KBM-7 (cell line): ENCODE data around the gene SPINK13.
"Not testable (repeated sequence)": the region's sequence is repeated elsewhere in the genome, so short reads cannot be mapped to it uniquely, and the experiment has no call there.

Experiments
- DNase-seq: peaks from one replicate; pipeline ENCODE4 v3.0.0-alpha.2; 2015
- in situ Hi-C: fragments of 300-500 bp; cut with MboI; formaldehyde crosslinking; loops from 2 replicates; pipeline ENCODE4 v1.14.3; 2020; ENCODE audit warnings: low sequenced_read_pairs, low pct_unique_long_range_greater_than_20kb, mixed read lengths

Gene SPINK13, protein sequence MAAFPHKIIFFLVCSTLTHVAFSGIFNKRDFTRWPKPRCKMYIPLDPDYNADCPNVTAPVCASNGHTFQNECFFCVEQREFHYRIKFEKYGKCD

DNA sequence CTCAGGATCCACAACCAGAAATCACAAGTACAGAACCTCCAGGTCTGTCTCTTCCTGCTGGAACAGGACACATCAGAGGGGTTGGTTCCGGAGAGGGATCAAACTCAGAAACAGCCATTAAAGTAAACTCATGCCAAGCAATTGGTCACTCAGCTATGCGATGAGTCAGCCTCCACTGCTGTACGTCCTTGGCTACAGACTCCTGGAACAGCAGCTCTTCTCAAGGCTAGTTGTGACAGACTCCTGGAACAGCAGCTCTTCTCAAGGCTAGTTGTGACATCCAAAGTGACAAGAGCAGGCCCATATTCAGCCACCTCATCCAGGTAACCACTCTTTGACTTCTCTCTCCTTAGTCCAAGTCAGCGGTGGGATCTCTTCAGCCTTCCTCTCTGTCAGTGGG, at the start of gene SPINK13:
Gene SPINK13 (plus strand): TSS at position 229 of the 400 bp plus-strand sequence. CDS start 1,279 bp downstream, outside the sequence.
- in situ Hi-C loops: no loop called here
- DNase-seq: no peak

DNA sequence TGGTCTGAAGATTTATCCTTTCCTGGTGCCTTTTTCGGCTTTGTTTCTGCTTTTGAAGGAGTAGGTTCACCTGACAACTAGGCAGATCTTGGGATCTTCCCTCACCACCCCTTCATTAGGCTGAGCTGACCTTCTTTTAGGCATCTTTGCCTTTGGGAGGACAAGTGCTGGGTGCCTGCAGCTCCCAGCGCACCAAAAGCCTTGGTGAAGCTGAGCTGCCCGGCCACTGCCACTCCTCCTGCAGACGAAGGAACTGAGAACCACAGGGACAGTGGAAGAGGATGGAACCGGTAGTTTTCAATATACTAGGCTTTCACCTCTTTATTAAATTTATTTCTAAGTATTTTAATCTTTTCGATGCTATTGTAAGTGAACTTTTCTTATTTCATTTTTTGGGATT, 47.1 kb upstream of the SPINK13 start:
- in situ Hi-C loops: no loop called here
- no peak for DNase-seq

DNA sequence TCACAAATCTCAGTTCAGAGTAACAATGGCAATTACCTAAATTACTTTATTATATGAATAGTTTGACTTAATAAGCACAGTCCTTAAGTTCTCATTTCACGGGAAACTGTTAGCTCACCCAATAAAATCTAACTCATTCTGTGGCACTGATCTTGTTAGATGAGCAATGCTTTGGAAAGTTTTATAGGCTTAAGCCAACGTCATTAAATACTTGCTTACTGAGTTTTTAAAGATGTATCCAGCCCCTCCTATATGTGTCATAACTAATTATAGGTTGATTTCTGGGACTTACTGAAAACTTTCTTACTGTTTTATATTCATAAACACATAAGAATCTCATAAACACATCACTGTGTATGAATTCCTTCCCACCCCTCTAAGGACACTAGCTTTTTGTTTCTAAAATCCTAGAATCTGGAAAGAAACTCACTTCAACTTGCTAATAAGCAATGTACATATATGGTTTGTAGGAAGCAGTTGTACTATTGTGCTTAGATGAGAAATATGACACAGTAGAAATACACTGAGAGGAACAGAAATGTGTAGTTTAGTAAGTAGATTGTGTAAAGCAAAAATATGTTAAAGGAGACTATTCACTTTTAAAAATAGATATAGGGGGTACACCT, 44.4 kb upstream of the SPINK13 start:
- no peak for DNase-seq
- in situ Hi-C loops: no loop called here

DNA sequence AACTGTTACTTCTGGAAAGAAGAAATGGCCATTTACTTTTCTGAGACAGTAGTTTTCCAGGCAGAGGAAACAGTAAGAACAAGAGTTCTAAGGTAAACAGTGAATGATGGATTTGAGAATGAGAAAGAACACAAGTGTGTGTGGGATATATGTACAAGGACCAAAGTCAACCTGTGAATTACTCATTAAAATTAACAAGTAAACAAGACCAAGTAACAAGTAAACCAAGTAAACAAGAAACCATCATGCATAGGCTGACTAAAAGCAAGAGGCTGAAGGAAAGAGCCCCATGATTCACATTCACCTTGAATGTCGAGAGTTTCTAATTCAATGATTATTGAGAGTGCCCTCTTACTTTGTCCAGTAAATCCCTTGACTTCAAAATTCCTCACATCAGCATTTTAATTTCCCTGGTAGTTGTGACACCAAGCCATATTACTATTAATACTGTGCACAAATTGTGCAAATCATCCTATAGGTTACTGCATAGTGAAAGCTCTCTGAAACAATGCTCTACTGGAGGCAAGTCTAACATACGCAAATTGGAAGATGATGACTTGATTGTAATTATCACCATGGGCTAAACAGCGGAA, 40.1 kb upstream of the SPINK13 start:
- in situ Hi-C loops: no loop called here
- no peak for DNase-seq

DNA sequence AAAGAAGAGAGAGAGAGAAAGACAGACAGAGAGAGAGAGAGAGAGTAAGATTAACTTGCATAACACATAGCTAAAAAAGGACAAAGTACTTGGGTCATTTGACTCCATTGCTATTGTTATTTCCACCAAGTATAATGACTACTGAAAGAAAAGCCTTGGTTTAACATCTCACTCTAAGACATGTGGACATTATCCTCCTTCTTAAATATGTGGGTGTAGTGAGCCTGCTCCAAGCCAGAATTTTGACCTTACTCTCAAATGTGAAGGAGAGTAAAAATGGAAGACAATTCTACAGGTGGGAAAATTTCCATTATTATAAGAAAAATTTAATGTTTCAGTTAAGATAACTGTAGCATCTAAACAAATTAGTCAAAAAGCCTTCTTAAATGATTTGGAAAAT, 38.8 kb upstream of the SPINK13 start:
- DNase-seq: no peak
- in situ Hi-C loops: no loop called here

DNA sequence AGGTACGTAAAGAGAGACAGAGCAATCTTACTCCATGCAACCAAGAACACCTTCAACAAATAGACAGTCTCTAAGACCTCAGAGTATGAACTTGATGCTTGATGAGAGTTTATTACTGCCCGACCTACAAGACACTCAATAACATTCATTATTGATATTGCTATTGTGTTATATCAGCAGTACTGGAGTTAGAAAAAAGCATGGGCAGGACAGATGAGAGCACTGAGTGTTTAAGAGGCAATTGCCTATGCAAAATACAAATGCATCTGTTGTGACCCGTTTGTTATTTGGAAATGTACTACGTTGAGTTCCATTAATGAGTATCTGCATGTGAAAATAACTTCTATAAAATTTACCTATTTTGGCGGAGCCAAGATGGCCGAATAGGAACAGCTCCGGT, 38.4 kb upstream of the SPINK13 start:
- DNase-seq: no peak
- in situ Hi-C loops: no loop called here

DNA sequence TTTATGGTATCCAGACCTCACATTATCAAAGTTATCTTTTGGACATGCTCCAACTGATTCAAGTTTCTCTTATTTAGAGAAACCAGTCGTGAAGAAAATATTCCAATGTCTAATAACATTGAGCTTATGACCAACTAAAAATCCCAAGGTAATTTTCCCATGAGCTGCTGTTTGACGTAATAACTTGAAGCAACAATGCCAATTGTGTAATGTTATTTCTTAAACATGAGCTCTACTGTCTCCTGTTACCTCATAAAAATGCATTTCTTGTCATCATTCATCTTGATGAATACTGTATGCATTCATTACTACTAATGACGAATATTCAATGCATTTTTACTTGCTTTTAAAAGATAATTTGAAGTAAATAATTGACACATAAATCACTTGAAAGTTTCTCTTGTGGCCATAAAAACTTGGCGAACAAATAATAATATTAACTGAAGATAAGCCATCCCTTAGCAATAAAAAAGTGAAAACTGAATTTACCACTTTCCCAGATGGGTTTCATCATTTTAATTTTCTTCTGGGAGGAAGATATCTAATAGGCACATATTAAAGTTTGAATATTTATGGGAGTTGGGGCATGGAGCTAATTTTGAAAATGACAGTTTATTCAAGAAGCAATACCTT, 30.7 kb upstream of the SPINK13 start:
- in situ Hi-C loops: no loop called here
- no peak for DNase-seq

DNA sequence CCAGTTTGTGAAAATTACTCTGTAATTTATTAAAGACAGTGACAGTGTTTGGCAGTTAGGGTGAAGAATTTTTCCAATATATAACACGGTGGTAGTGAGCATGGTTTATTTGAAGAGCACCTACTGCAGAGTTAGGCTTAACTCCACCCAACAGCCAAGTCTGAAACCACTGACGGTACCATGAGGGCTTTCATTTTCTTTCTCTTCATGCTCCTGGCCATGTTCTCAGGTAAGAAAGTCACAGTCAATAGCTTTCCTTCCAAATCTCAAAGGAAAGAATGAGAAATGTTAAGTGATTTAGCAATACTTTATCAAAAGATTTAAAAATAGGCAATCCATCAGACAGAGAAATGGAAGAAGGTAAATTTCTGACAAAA, 30.2 kb upstream of the SPINK13 start, which contains the start of gene MARCOL:
Gene MARCOL (plus strand): TSS at position 108 of the 377 bp plus-strand sequence. CDS start 73 bp downstream, at position 181.
- DNase-seq: no peak
- in situ Hi-C loops: no loop called here

DNA sequence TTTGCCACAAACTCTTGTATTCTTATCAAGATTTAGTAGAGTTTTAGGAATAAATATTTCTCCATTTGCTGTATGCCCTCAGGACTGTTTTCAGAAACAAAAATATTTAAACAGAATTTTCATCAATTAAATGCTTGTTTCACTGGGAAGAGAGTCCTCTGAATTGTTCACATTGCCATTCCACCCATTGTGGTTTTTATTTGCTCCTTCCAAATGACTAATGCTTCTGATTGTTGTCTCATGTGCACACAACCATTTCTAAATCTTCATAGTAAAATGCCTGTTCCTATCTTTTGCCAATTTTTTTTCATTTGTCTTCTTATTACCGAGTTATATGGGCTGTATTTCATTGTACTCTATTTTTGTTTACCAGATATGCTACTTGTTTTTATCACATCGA, 19.7 kb upstream of the SPINK13 start:
- in situ Hi-C loops: no loop called here
- no peak for DNase-seq

DNA sequence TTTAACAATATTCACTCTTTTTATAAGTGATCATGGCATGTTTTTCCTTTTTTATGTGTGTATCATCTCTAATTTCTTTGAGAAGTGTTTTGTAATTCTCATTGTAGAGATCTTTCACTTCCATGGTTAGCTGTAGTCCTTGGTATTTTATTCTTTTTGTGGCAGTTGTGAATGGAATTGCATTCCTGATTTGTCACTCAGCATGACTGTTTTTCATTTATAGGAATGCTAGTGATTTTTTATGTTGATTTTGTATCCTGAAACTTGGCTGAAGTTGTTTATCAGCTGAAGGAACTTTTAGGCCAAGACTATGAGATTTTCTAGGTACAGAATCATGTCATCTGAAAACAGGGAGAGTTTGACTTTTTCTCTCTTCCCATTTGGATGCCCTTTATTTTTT, 13.1 kb upstream of the SPINK13 start:
- in situ Hi-C loops: no loop called here
- DNase-seq: no peak

DNA sequence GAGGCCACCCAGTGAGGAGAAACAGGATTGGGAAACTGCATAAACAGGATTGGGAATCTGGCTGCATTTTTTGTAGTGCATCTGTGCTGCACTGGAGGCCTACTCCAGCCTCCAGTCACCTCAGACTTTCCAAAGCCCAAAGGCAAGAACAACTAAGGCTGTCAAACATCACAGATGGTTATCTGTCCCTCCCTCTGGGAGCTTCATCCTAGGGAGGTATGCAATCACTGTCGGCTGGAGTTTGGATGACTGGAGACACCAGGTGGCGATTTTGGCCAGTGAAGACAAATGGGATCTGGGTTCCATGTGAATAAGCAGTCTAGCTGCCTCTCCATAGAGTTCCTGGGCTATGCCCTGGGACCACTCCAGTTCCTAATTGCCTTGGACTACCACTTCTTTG, 9.3 kb upstream of the SPINK13 start:
- in situ Hi-C loops: no loop called here
- no peak for DNase-seq

DNA sequence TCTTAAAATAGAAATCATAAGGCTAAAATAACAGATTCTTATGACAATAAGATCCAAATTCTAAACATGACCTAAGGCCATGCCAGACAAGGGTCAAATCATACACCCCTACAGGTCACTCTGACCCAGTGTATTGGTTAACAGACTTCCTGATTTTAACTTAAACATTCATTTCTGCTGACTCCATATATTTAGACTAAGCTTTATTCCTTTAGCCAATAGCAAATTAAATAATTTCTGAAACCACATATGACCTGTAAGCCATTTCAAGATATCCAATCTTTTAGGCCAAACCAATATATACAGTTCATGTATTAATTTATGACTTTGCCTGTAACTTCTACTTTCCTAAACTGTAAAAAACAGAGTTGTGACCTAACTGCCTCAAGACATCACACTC, 7.4 kb upstream of the SPINK13 start:
- DNase-seq: no peak
- in situ Hi-C loops: no loop called here

DNA sequence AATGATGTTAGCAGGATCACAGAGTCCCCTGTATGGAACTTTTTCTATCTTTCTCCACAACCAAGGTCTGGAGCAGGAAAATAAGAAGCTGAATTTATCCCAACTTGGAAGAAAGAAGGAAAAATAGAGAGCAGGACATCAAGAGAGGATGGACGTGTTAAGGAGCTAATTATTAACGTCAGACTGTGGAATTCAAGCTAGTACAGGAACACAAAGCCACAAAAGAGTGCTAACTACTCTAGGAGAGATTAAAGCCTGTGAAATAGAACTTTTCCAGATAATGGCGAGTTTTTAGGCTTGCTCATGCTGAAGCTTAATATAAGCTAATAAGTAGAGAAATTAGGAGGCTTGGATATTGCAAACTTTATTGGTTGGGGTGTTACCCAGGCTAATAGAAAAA, 632 bp upstream of the SPINK13 start:
- in situ Hi-C loops: no loop called here
- DNase-seq: no peak

DNA sequence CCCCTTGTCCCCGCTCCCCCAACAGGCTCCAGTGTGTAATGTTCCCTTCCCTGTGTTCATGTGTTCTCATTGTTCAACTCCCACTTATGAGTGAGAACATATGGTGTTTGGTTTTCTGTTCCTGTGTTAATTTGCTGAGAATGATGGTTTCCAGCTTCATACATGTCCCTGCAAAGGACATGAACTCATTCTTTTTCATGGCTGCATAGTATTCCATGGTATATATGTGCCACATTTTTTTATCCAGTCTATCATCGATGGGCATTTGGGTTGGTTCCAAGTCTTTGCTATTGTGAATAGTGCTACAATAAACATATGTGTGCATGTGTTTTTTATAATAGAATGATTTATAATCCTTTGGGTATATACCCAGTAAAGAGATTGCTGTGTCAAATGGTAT, 6.5 kb downstream of the SPINK13 start:
- DNase-seq, in situ Hi-C loops: not testable (repeated sequence)

DNA sequence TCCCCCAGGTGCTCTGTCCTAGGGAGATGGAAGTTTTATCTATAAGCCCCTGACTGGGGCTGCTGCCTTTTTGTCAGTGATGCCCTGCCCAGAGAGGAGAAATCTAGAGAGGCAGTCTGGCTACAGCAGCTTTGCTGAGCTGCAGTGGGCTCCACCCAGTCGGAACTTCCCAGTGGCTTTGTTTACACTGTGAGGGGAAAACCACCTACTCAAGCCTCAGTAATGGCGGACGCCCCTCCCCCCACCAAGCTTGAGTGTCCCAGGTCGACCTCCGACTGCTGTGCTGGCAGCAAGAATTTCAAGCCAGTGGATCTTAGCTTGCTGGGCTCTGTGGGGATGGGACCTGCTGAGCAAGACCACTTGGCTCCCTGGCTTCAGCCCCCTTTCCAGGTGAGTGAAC, 12.3 kb downstream of the SPINK13 start:
- in situ Hi-C loops, DNase-seq: not testable (repeated sequence)

DNA sequence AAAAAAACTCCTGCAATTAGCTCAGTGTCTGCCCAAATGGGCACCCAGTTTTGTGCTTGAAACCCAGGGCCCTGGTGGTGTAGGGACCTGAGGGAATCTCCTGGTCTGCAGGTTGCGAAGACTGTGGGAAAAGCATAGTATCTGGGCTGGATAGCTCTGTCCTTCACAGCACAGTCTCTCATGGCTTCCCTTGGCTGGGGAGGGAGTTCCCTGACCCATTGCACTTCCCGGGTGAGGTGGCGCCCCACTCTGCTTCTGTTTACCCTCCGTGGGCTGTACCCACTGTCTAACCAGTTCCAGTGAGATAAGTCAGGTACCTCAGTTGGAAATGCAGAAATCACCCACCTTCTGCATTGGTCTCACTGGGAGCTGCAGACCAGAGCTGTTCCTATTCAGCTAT, 12.7 kb downstream of the SPINK13 start:
- DNase-seq, in situ Hi-C loops: not testable (repeated sequence)

DNA sequence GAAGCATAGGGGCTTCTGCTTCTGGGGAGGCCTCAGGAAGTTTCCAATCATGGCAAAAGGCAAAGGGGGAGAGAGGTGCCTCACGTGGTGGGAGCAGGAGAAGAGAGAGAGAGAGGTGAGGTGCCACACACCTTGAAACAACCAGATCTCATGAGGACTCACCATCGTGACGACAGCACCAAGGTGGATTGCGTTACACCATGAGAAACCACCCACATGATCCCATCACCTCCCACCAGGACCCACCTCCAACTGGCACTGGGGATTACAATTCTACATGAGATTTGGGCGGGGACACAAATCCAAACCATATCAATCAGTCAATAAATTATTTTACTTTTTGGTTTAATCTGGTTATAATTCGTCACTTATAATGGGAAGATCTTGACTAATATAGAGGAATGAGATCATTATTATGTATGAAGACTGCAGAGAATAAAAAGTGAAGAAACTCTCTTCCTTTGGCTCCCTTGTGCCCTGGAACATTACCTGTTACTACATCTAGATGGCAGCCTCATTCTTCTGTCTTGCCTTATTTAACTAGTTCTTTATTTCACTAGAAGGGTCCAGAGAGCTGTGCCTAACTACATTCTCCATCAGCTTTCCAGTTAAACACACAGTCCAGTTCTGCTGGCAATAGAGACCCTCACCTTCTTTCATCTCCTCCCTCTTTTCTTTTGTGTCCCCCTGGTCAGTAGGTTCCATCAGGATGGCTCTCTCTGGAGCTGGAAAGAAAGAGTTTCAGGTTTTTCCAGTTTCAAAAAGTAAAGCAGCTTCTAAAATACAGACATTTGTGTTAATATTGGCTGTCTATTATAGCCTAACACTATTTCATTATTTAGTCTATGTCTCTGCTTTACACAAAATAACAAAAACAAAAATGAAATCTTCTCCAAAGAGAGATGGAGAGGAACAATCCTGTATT, 21.9 kb downstream of the SPINK13 start:
- DNase-seq: peak; percentile 3
- in situ Hi-C loops: no loop called here

DNA sequence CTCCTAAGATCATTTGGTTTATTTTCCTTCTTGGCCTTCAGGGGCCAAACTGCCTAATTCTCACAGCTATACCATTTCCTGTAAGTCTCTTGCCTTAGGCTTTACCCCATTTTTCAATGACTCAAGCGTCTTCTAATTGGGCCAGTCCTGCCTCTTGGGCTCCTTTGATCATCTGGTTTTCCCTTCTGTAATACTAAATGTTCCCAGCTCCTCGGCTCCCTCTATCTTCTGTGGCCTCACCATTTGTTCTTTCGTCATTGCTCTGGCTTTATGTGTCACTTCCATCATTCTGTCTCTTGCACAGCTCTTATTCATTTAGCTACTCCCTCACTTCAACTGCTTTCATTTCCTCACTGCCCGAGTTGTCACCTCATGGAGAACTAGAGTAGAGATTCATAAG, 29.1 kb downstream of the SPINK13 start:
- in situ Hi-C loops: no loop called here
- DNase-seq: no peak

DNA sequence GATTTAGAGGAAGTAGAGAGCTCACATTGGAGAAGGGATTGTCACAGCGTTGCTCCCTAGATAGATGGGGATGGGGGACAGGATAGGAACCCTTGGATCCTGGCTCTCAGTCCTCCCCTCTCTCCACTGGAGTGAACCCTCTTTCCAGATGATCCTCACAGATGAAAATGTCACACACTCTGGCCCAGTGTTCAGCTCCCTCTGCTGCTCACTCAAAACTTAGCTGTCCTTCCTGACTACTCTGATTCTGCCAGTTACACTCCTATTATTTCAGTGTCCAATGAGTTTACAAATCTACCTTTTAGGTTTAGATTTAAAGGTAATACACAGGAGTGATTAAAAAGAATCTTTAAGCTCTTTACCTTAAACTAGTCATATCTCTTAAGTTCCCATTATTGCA, 37.9 kb downstream of the SPINK13 start:
- no peak for DNase-seq
- in situ Hi-C loops: no loop called here

DNA sequence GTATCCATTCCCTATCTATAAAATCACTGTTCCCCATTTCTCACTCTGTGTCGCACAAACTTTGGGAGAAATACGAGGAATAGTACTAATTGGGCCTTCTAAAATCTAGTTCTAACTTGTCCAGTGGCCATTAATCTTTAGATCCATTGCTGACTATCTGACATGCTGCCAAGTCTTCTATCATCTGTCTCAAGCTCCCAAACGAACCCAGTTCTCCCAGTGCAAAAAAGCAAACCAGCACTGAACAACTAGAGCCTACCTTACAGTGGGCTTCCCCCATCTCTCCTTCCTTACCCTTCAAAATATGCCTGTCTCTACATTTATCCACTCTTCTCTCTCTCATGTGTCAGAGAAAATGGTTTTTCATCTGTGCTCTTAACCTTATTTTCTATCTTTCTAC, 40.4 kb downstream of the SPINK13 start:
- in situ Hi-C loops: no loop called here
- DNase-seq: no peak
